Heart left ventricle (tissue), 13 donors: ENCODE results near the gene TTLL11.

Experiments
- CTCF ChIP-seq, 12 donors: fragments of 200-600 bp; sonication (generic) in 4 of 12; IDR thresholded peaks; one replicate each; pipeline versions ENCODE4 v1.5.0 to v1.8.0; 2018 to 2022; ENCODE audit warnings: antibody characterized with exemption in 12 of 12, mild to moderate bottlenecking in 5 of 12
- POLR2A ChIP-seq, 2 donors: fragments of 450-650 bp; IDR thresholded peaks; one replicate each; pipeline ENCODE4 v1.6.1; 2017; ENCODE audit warnings: antibody characterized with exemption in 2 of 2, mild to moderate bottlenecking in 2 of 2, moderate library complexity in 2 of 2
- donor health status: ischemic (EF 13 %, LVEDD 7.1; RV severe dilation, severe dysfunction).
- donor health status: DM: no; HTN: yes; CAD: no.
- donor health status: DM: no; HTN: no; CAD: no.
- donor health status: ischemic (EF 25% LVEDD 6.9; RV normal size, moderate dysfunction).
- donor health status: ischemic (EF 25% LVEDD 5.7; RV mildly dilated, moderate dysfunction).
- donor health status: ischemic (EF 35%, LVEDD 5.7; RV mildly dilated, moderate dysfunction).
- donor health status: nonischemic (EF 11% LVEDD 7.7; RV severe dilation, severe dysfunction).
- donor health status: DM: yes; HTN: yes; CAD: no.
- donor health status: PGD.
- donor health status: ischemic (EF 29% LVEDD 5.4; RV normal size, mild dysfunction).
- donor health status: nonischemic (EF 23%, LVEDD 6.1; RV moderate dilation, normal function).

DNA sequence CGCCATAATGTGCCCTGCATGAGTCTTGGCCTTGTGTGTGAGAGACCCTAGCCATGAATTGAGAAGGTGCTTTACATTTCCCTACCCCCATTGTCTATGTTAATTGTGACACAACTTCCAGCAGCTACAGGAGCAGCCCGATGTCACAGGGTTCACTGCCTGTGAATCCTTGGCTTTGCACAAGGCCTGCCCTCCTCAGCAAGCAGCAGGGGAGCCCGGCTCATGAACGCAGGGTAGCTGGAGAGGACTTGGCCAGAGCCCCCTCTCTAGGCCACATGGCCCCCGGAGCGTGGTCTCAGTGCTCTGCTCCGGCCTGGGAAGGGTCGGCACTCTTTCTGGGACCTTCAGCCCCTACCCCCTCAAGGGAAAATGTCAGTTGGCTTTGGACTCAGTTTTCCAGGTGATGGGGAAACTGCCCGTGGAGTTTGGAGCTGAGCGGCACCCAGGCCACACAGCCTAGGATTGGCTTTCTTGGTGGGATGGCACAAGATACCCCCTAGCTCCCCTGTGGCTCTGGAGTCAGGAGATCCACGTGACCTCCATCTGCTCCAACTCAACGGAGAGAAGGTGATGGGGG, 280.9 kb downstream of the TTLL11 start:
- TF ChIP-seq POLR2A (IDR thresholded peaks at IDR 0.05) (no peak), CTCF (IDR thresholded peaks at IDR 0.05) (no peak)
